BLaER1 (cell line): ENCODE results near the gene PLD3.
A peak's percentile ranks its signal among the peaks of the same experiment; 100 is the strongest.

Experiments used
- H3K27ac ChIP-seq: shearing (Covaris generic); formaldehyde crosslinking; 2 replicates; pipeline ENCODE4 v1.8.1; 2022
- H3K27me3 ChIP-seq: shearing (Covaris generic); formaldehyde crosslinking; 2 replicates; pipeline ENCODE4 v1.8.1; 2022
- H3K36me3 ChIP-seq: shearing (Covaris generic); formaldehyde crosslinking; 2 replicates; pipeline ENCODE4 v1.8.1; 2022
- H3K4me1 ChIP-seq: shearing (Covaris generic); formaldehyde crosslinking; 2 replicates; pipeline ENCODE4 v1.8.1; 2022
- H3K4me2 ChIP-seq: shearing (Covaris generic); formaldehyde crosslinking; 2 replicates; pipeline ENCODE4 v1.8.1; 2022
- H3K4me3 ChIP-seq: shearing (Covaris generic); formaldehyde crosslinking; 2 replicates; pipeline ENCODE4 v1.8.1; 2022
- H3K9ac ChIP-seq: shearing (Covaris generic); formaldehyde crosslinking; 2 replicates; pipeline ENCODE4 v1.8.1; 2022
- H3K9me3 ChIP-seq: shearing (Covaris generic); formaldehyde crosslinking; 2 replicates; pipeline ENCODE4 v1.8.1; 2022
- H4K20me1 ChIP-seq: shearing (Covaris generic); formaldehyde crosslinking; 2 replicates; pipeline ENCODE4 v1.8.1; 2022
- Cebpa-rat ChIP-seq: shearing (Covaris generic); IDR thresholded peaks from 2 replicates; pipeline ENCODE4 v1.8.1; 2022

Gene PLD3, protein sequence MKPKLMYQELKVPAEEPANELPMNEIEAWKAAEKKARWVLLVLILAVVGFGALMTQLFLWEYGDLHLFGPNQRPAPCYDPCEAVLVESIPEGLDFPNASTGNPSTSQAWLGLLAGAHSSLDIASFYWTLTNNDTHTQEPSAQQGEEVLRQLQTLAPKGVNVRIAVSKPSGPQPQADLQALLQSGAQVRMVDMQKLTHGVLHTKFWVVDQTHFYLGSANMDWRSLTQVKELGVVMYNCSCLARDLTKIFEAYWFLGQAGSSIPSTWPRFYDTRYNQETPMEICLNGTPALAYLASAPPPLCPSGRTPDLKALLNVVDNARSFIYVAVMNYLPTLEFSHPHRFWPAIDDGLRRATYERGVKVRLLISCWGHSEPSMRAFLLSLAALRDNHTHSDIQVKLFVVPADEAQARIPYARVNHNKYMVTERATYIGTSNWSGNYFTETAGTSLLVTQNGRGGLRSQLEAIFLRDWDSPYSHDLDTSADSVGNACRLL

GRCh38 chr19:40348125-40348913 lies at the start of gene PLD3, which contains the start of gene C19orf47:
TSS of gene PLD3 (plus strand) at chr19:40348695. CDS start at chr19:40366484, 17,789 bp downstream.
TSS of gene C19orf47 (minus strand) at chr19:40348397. CDS start at chr19:40341857, 6,540 bp downstream.
- no peaks in the 10 kb centered on the region for H3K9me3 ChIP-seq
- H3K9ac ChIP-seq = peak within 1 kb of the TSS; percentile 85
- H3K4me2 ChIP-seq = peak within 1 kb of the TSS; percentile 91
- peak within 1 kb of the TSS; percentile 80 for H3K27ac ChIP-seq
- H3K36me3 ChIP-seq = peaks cover 9% of the 10 kb centered on the region
- no peak for TF ChIP-seq Cebpa-rat
- no peaks in the 10 kb centered on the region for H3K27me3 ChIP-seq
- H3K4me1 ChIP-seq = peaks cover 20% of the 10 kb centered on the region
- peaks cover 13% of the 10 kb centered on the region; the same call in 1 of the 2 replicates for H4K20me1 ChIP-seq
- H3K4me3 ChIP-seq = peak within 1 kb of the TSS; percentile 77

GRCh38 chr19:40300668-40301067 lies 47.8 kb upstream of the PLD3 start:
- H3K36me3 ChIP-seq = no peaks in the 10 kb centered on the region
- no peak overlapping the region for H3K4me3 ChIP-seq
- no peaks in the 10 kb centered on the region for H3K27me3 ChIP-seq
- no peak overlapping the region for H3K4me2 ChIP-seq
- no peaks in the 10 kb centered on the region for H4K20me1 ChIP-seq
- TF ChIP-seq Cebpa-rat = no peak
- no peak overlapping the region for H3K27ac ChIP-seq
- peaks cover 27% of the 10 kb centered on the region for H3K4me1 ChIP-seq
- no peaks in the 10 kb centered on the region for H3K9me3 ChIP-seq
- H3K9ac ChIP-seq = no peak overlapping the region

DNA sequence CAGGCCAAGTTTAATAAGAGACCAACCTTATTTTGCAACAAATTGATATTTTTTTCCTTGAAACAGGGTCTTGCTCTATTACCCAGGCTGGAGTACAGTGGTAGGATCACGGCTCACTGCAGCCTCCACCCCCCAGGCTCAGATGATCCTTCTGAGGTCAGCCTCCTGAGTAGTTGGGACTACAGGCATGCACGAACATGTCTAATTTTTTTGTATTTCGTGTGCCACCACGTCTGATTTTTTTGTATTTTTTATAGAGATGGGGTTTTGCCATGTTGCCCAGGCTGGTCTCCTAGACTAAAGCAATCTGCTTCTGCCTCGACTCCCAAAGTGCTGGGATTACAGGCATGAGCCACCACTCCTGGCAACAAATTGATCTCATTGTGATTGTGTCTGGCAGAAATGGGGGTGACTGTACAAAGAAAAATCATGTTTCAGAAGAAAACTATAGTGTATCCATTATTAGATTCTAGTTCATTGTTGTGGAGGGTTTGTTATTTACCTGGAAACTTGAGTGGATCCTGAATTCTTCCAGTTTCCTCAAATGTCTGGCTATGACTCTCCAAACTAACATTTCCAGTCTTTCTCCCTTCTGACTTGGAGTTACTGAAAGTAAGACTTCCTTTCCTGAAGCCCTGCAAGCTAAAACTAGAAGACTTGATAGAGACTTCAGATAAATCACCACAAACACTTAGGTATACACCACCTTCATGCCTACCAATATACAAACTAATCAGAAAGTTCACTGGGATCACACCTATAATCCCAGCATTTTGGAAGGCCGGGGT lies 46.1 kb upstream of the PLD3 start:
- H3K27me3 ChIP-seq = no peaks in the 10 kb centered on the region
- H4K20me1 ChIP-seq = no peaks in the 10 kb centered on the region
- H3K9ac ChIP-seq = no peak overlapping the region
- no peaks in the 10 kb centered on the region for H3K9me3 ChIP-seq
- H3K4me2 ChIP-seq = no peak overlapping the region
- TF ChIP-seq Cebpa-rat = no peak
- H3K36me3 ChIP-seq = no peaks in the 10 kb centered on the region
- H3K27ac ChIP-seq = no peak overlapping the region
- peaks cover 24% of the 10 kb centered on the region for H3K4me1 ChIP-seq
- H3K4me3 ChIP-seq = no peak overlapping the region

DNA sequence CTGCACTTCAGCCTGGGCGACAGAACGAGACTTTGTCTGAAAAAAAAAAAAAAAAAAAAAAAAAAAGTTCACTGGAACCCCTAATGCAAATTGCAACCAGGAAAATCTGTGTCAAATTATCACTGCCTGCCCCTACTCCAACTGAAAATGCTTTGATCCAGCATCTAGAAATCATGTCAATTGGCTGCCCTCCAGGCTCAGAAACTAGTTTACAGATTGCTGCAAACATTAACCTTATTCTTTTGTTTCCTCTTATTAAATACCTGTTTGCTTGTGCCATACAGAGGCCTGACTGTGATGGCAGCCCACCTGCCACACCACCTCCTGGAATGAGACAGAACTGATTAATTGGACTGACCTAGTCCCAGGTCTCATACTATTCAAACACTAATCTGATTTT lies 44.7 kb upstream of the PLD3 start:
- H3K9me3 ChIP-seq = no peaks in the 10 kb centered on the region
- H3K27ac ChIP-seq = no peak overlapping the region
- H3K9ac ChIP-seq = peak overlapping the region; percentile 53
- TF ChIP-seq Cebpa-rat = no peak
- no peaks in the 10 kb centered on the region for H3K27me3 ChIP-seq
- H3K4me3 ChIP-seq = no peak overlapping the region
- no peaks in the 10 kb centered on the region for H4K20me1 ChIP-seq
- no peaks in the 10 kb centered on the region for H3K36me3 ChIP-seq
- peaks cover 25% of the 10 kb centered on the region for H3K4me1 ChIP-seq
- peak overlapping the region; percentile 49; the same call in 1 of the 2 replicates for H3K4me2 ChIP-seq

GRCh38 chr19:40304306-40304705 lies 44.2 kb upstream of the PLD3 start:
- H3K9ac ChIP-seq = peak overlapping the region; percentile 53
- H3K27ac ChIP-seq = 0 out of 2 replicates have a peak overlapping the region, but pooled peaks have one; percentile 5
- peaks cover 25% of the 10 kb centered on the region for H3K4me1 ChIP-seq
- peak overlapping the region; percentile 49 for H3K4me2 ChIP-seq
- H3K36me3 ChIP-seq = no peaks in the 10 kb centered on the region
- no peak for TF ChIP-seq Cebpa-rat
- H3K4me3 ChIP-seq = no peak overlapping the region
- no peaks in the 10 kb centered on the region for H4K20me1 ChIP-seq
- no peaks in the 10 kb centered on the region for H3K9me3 ChIP-seq
- no peaks in the 10 kb centered on the region for H3K27me3 ChIP-seq

DNA sequence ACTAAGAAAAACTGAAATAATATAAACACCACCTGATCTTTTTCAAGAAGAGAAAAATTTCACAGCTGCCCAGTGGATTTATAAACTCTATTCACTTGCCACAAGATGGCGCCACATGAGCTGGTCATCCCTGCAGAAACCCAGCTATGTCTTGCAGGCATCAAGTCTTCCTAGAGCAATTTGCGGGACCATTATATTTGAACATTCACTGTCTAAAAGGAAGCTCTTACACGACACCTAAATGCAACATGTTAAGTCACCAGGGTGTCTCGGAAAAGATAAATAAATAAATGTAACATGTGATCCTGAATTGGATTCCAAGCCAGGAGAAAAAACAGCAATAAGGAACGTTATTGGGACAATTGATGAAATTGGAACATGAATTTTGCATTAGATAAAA lies 43.1 kb upstream of the PLD3 start:
- no peak overlapping the region for H3K4me2 ChIP-seq
- no peaks in the 10 kb centered on the region for H3K36me3 ChIP-seq
- no peaks in the 10 kb centered on the region for H3K27me3 ChIP-seq
- TF ChIP-seq Cebpa-rat = no peak
- H3K9me3 ChIP-seq = no peaks in the 10 kb centered on the region
- H3K27ac ChIP-seq = no peak overlapping the region
- H3K9ac ChIP-seq = no peak overlapping the region
- H3K4me1 ChIP-seq = peaks cover 33% of the 10 kb centered on the region
- no peak overlapping the region for H3K4me3 ChIP-seq
- H4K20me1 ChIP-seq = no peaks in the 10 kb centered on the region

GRCh38 chr19:40309666-40310065 lies 38.8 kb upstream of the PLD3 start:
- H3K4me3 ChIP-seq = no peak overlapping the region
- H3K9me3 ChIP-seq = peaks cover 17% of the 10 kb centered on the region
- no peak overlapping the region for H3K9ac ChIP-seq
- H3K36me3 ChIP-seq = peaks cover 14% of the 10 kb centered on the region; the same call in 1 of the 2 replicates
- H3K27me3 ChIP-seq = no peaks in the 10 kb centered on the region
- H3K4me2 ChIP-seq = no peak overlapping the region
- H3K4me1 ChIP-seq = peaks cover 35% of the 10 kb centered on the region
- H3K27ac ChIP-seq = no peak overlapping the region
- TF ChIP-seq Cebpa-rat = no peak
- H4K20me1 ChIP-seq = no peaks in the 10 kb centered on the region

GRCh38 chr19:40312533-40312932 lies 36.0 kb upstream of the PLD3 start:
- Histone ChIP-seq H4K20me1 (no peaks in the 10 kb centered on the region), H3K4me1 (peaks cover 36% of the 10 kb centered on the region), H3K27ac (no peak overlapping the region), H3K9me3 (peaks cover 17% of the 10 kb centered on the region), H3K4me3 (no peak overlapping the region), H3K9ac (no peak overlapping the region), H3K36me3 (peaks cover 29% of the 10 kb centered on the region), H3K27me3 (no peaks in the 10 kb centered on the region), H3K4me2 (no peak overlapping the region)
- TF ChIP-seq Cebpa-rat = no peak

DNA sequence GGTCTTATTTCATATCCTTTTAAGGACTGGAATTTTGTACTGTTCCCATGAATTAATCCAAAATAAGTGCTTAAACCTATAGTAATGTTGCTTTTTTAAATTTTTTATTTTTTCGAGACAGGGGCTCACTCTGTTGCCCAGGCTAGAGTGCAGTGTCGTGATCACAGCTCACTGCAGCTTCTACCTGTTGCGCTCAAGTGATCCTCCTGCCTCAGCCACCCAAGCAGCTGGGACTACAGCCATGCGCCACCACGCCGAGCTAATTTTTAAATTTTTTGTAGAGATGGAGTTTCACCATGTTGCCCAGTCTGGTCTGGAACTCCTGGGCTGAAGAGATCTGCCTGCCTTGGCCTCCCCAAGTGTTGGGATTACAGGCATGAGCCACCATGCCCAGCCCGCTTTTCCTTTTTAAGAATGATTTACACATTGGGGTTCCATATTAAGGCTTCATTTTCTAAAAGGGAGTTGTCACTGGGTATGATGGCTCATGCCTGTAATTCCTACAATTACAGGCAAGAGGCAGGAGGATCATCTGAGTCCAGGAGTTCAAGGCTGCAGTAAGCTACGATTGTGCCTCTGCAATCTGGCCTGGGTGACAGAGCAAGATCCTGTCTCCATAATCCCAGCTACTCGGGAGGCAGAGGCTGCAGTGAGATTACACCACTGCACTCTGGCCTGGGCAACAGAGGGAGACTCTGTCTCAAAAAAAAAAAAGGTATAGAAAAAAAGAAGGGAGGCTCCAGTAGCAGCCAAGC lies 35.1 kb upstream of the PLD3 start:
- Histone ChIP-seq H3K36me3 (peaks cover 38% of the 10 kb centered on the region), H3K4me3 (no peak overlapping the region), H3K9me3 (peaks cover 17% of the 10 kb centered on the region), H3K4me1 (peaks cover 29% of the 10 kb centered on the region), H3K27ac (no peak overlapping the region), H3K9ac (no peak overlapping the region), H3K27me3 (no peaks in the 10 kb centered on the region), H4K20me1 (no peaks in the 10 kb centered on the region), H3K4me2 (no peak overlapping the region)
- no peak for TF ChIP-seq Cebpa-rat
